Astrocyte of the spinal cord (primary cell): Measurements from ENCODE around the gene LRIG2.

Source experiments
- DNase-seq: peaks from one replicate; pipeline ENCODE4 v3.0.0; 2011; ENCODE audit warnings: low read depth, low spot score
- H3K4me3 ChIP-seq: 2 replicates; pipeline ENCODE4 v1.5.1; 2011; ENCODE audit warnings: low read depth, mild to moderate bottlenecking, low read length, moderate library complexity
- CTCF ChIP-seq: IDR thresholded peaks from 2 replicates; pipeline ENCODE4 v1.5.1; 2012; ENCODE audit warnings: low read depth, mild to moderate bottlenecking, low read length, inconsistent platforms
- in situ Hi-C: cut with HindIII; loops from 2 replicates; pipeline ENCODE4 v1.10.0; 2017; ENCODE audit warnings: low sequenced_read_pairs

The LRIG2 gene

GRCh38 chr1:113128116-113128515 is 55.1 kb downstream of the LRIG2 start:
- in situ Hi-C loops: no loop called here
- DNase-seq: no peak
- H3K4me3 ChIP-seq: no peak overlapping the region
- TF ChIP-seq CTCF: no peak

- no peak overlapping the region for H3K4me3 ChIP-seq
- no peak for TF ChIP-seq CTCF
- no peak for DNase-seq
- in situ Hi-C loops: no loop called here
These were observed 56.7 kb downstream of the LRIG2 start for GRCh38 chr1:113129529-113130185.

GRCh38 chr1:113133038-113133437 is 60.0 kb downstream of the LRIG2 start:
- H3K4me3 ChIP-seq: no peak overlapping the region
- TF ChIP-seq CTCF: no peak
- in situ Hi-C loops: no loop called here
- DNase-seq: no peak

- H3K4me3 ChIP-seq: no peak overlapping the region
- no peak for DNase-seq
- in situ Hi-C loops: no loop called here
- no peak for TF ChIP-seq CTCF
These were observed 60.8 kb downstream of the LRIG2 start for GRCh38 chr1:113133759-113134158.

GRCh38 chr1:113135460-113135859 is 62.5 kb downstream of the LRIG2 start:
- DNase-seq: no peak
- no peak overlapping the region for H3K4me3 ChIP-seq
- in situ Hi-C loops: no loop called here
- TF ChIP-seq CTCF: no peak

GRCh38 chr1:113136476-113136875 is 63.5 kb downstream of the LRIG2 start:
- peak; percentile 52 for DNase-seq
- H3K4me3 ChIP-seq: no peak overlapping the region
- in situ Hi-C loops: no loop called here
- TF ChIP-seq CTCF: no peak

- no peak overlapping the region for H3K4me3 ChIP-seq
- TF ChIP-seq CTCF: no peak
- in situ Hi-C loops: no loop called here
- no peak for DNase-seq
These were observed 64.6 kb downstream of the LRIG2 start for GRCh38 chr1:113137563-113137962.
